SU-DHL-6 (cell line): ENCODE measurements around the gene PAGE1.
"Not testable (repeated sequence)": the region's sequence is repeated elsewhere in the genome, so short reads cannot be mapped to it uniquely, and the experiment has no call there.

Experiments
- H2AFZ ChIP-seq: fragments of 200-600 bp; sonication (generic); 2 replicates; pipeline ENCODE4 v1.6.1; 2014; ENCODE audit warnings: low read depth, mild to moderate bottlenecking, moderate library complexity, mixed read lengths, antibody characterized with exemption, low read length; ENCODE audit not compliant: severe bottlenecking
- H3F3A ChIP-seq: fragments of 200-600 bp; shearing (Covaris generic); 2 replicates; pipeline ENCODE4 v1.6.0; 2016; ENCODE audit warnings: antibody characterized with exemption, mild to moderate bottlenecking; ENCODE audit not compliant: insufficient read depth
- H3K27ac ChIP-seq: fragments of 200-600 bp; sonication (generic); 2 replicates; pipeline ENCODE4 v1.5.1; 2016; ENCODE audit warnings: low read depth, mild to moderate bottlenecking, low read length, moderate library complexity, mixed read lengths
- H3K27me3 ChIP-seq: fragments of 200-600 bp; sonication (generic), shearing (Covaris generic); 2 replicates; pipeline ENCODE4 v1.6.0; 2014; ENCODE audit warnings: mild to moderate bottlenecking, low read length
- H3K36me3 ChIP-seq: fragments of 200-600 bp; sonication (generic); 2 replicates; pipeline ENCODE4 v1.6.1; 2014; ENCODE audit warnings: mild to moderate bottlenecking, low read length, mixed read lengths
- H3K4me2 ChIP-seq: fragments of 300-600, 200-600 bp; shearing (Covaris generic), sonication (generic); 2 replicates; pipeline ENCODE4 v1.6.0; 2014; ENCODE audit warnings: low read length, low read depth, mild to moderate bottlenecking; ENCODE audit not compliant: poor library complexity, severe bottlenecking
- H3K4me3 ChIP-seq: fragments of 200-600 bp; sonication (generic); 2 replicates; pipeline ENCODE4 v1.5.1; 2014; ENCODE audit warnings: antibody characterized with exemption, low read length, mild to moderate bottlenecking, mixed read lengths; ENCODE audit not compliant: insufficient read depth, poor library complexity, severe bottlenecking
- H3K79me2 ChIP-seq: fragments of 200-600 bp; sonication (generic); 2 replicates; pipeline ENCODE4 v1.6.1; 2014; ENCODE audit warnings: mild to moderate bottlenecking, low read length, moderate library complexity; ENCODE audit not compliant: insufficient read depth
- H3K9ac ChIP-seq: fragments of 200-600 bp; sonication (generic); 2 replicates; pipeline ENCODE4 v1.7.0; 2014; ENCODE audit warnings: mild to moderate bottlenecking, low read length
- H3K9me2 ChIP-seq: fragments of 200-600 bp; sonication (generic); replicated peaks from 2 replicates; pipeline ENCODE4 v1.6.1; 2014; ENCODE audit warnings: low read length; ENCODE audit not compliant: insufficient read depth
- H3K9me3 ChIP-seq: fragments of 200-600 bp; sonication (generic); 2 replicates; pipeline ENCODE4 v1.6.1; 2014; ENCODE audit warnings: low read length, mixed read lengths; ENCODE audit not compliant: insufficient read depth
- H4K20me1 ChIP-seq: fragments of 200-600 bp; sonication (generic); 2 replicates; pipeline ENCODE4 v1.6.1; 2014; ENCODE audit warnings: low read depth, mild to moderate bottlenecking, antibody characterized with exemption, low read length, moderate library complexity, mixed read lengths
- CTCF ChIP-seq: fragments of 200-600 bp; sonication (generic); IDR thresholded peaks from one replicate; pipeline ENCODE4 v1.5.1; 2017; ENCODE audit warnings: antibody characterized with exemption, mild to moderate bottlenecking, low read length, moderate library complexity; ENCODE audit not compliant: insufficient read depth, poor library complexity, severe bottlenecking
- EZH2phosphoT487 ChIP-seq: fragments of 200-600 bp; sonication (generic), shearing (Covaris generic); conservative IDR thresholded peaks from 2 replicates; pipeline ENCODE4 v1.6.1; 2018; ENCODE audit warnings: mild to moderate bottlenecking, antibody characterized with exemption, low read length, moderate library complexity, mixed read lengths

PAGE1 gene

GRCh38 chrX:49695276-49696180, at the start of gene PAGE1:
PAGE1 (minus strand) TSS chrX:49695984; CDS start chrX:49694770, 1,214 bp downstream.
- no peaks in the 10 kb centered on the region for H4K20me1 ChIP-seq
- no peaks in the 10 kb centered on the region for H3F3A ChIP-seq
- no peak for TF ChIP-seq EZH2phosphoT487
- no peak for TF ChIP-seq CTCF
- no peak within 1 kb of the TSS for H3K27ac ChIP-seq
- no peaks in the 10 kb centered on the region for H3K36me3 ChIP-seq
- no peak within 1 kb of the TSS for H3K4me2 ChIP-seq
- no peaks in the 10 kb centered on the region for H3K9me2 ChIP-seq
- H2AFZ ChIP-seq, result no peak within 1 kb of the TSS
- no peaks in the 10 kb centered on the region for H3K9me3 ChIP-seq
- no peaks in the 10 kb centered on the region for H3K79me2 ChIP-seq
- H3K9ac ChIP-seq, result no peak within 1 kb of the TSS
- no peaks in the 10 kb centered on the region for H3K27me3 ChIP-seq
- no peak within 1 kb of the TSS for H3K4me3 ChIP-seq

- H3K4me2 ChIP-seq, H2AFZ ChIP-seq, H3F3A ChIP-seq, H3K79me2 ChIP-seq, H3K36me3 ChIP-seq, H3K27ac ChIP-seq, H3K9ac ChIP-seq, H4K20me1 ChIP-seq, H3K9me3 ChIP-seq, H3K9me2 ChIP-seq, H3K27me3 ChIP-seq, H3K4me3 ChIP-seq: not testable (repeated sequence)
Measured at GRCh38 chrX:49741501-49741900, 45.7 kb upstream of the PAGE1 start.

- H4K20me1 ChIP-seq, result no peaks in the 10 kb centered on the region
- no peak overlapping the region for H3K9ac ChIP-seq
- H3K36me3 ChIP-seq, result no peaks in the 10 kb centered on the region
- H3K4me3 ChIP-seq, result no peak overlapping the region
- no peak overlapping the region for H2AFZ ChIP-seq
- H3K27ac ChIP-seq, result no peak overlapping the region
- no peaks in the 10 kb centered on the region for H3K9me2 ChIP-seq
- no peak overlapping the region for H3K4me2 ChIP-seq
- H3K27me3 ChIP-seq, result no peaks in the 10 kb centered on the region
- no peaks in the 10 kb centered on the region for H3K79me2 ChIP-seq
- no peaks in the 10 kb centered on the region for H3K9me3 ChIP-seq
- H3F3A ChIP-seq, result no peaks in the 10 kb centered on the region
- TF ChIP-seq CTCF, result no peak
- no peak for TF ChIP-seq EZH2phosphoT487
Measured at GRCh38 chrX:49727847-49728246, 32.1 kb upstream of the PAGE1 start.

- H3K4me2 ChIP-seq, result no peak overlapping the region
- no peaks in the 10 kb centered on the region for H3K36me3 ChIP-seq
- no peak overlapping the region for H2AFZ ChIP-seq
- no peaks in the 10 kb centered on the region for H3K9me2 ChIP-seq
- no peaks in the 10 kb centered on the region for H3K27me3 ChIP-seq
- no peaks in the 10 kb centered on the region for H3K79me2 ChIP-seq
- no peaks in the 10 kb centered on the region for H3K9me3 ChIP-seq
- H3K4me3 ChIP-seq, result no peak overlapping the region
- TF ChIP-seq EZH2phosphoT487 (no peak), CTCF (no peak)
- no peak overlapping the region for H3K9ac ChIP-seq
- no peak overlapping the region for H3K27ac ChIP-seq
- H4K20me1 ChIP-seq, result no peaks in the 10 kb centered on the region
- no peaks in the 10 kb centered on the region for H3F3A ChIP-seq
Measured at GRCh38 chrX:49726966-49727365, 31.2 kb upstream of the PAGE1 start.
